HEK293 (cell line): Measurements from ENCODE around the gene NPAS2.

Experiments
- HOXD13 ChIP-seq: sonication (generic); formaldehyde crosslinking; IDR thresholded peaks from 2 replicates; pipeline ENCODE4 v1.8.0; 2022; ENCODE audit warnings: missing genetic modification reagents, borderline replicate concordance
- KLF16 ChIP-seq: fragments of 450-650 bp; formaldehyde crosslinking; IDR thresholded peaks from 2 replicates; pipeline ENCODE4 v1.5.1; 2017; ENCODE audit warnings: missing biosample characterization, missing genetic modification characterization
- MEIS1 ChIP-seq: sonication (generic); formaldehyde crosslinking; IDR thresholded peaks from 2 replicates; pipeline ENCODE4 v1.8.1; 2022; ENCODE audit warnings: missing genetic modification reagents, mild to moderate bottlenecking, borderline replicate concordance
- MYNN ChIP-seq: fragments of 450-650 bp; formaldehyde crosslinking; IDR thresholded peaks from 2 replicates; pipeline ENCODE4 v1.5.1; 2016; ENCODE audit warnings: missing biosample characterization, missing genetic modification characterization, borderline replicate concordance
- SP2 ChIP-seq: fragments of 450-650 bp; formaldehyde crosslinking; IDR thresholded peaks from 2 replicates; pipeline ENCODE4 v1.5.1; 2016; ENCODE audit warnings: missing biosample characterization, missing genetic modification characterization
- ZNF138 ChIP-seq: fragments of 450-650 bp; formaldehyde crosslinking; IDR thresholded peaks from 2 replicates; pipeline ENCODE4 v1.5.1; 2016; ENCODE audit warnings: missing biosample characterization, missing genetic modification characterization, borderline replicate concordance
- ZNF404 ChIP-seq: fragments of 450-650 bp; formaldehyde crosslinking; IDR thresholded peaks from 2 replicates; pipeline ENCODE4 v1.5.1; 2017; ENCODE audit warnings: missing biosample characterization, missing genetic modification characterization
- ZNF830 ChIP-seq: fragments of 450-650 bp; IDR thresholded peaks from 2 replicates; pipeline ENCODE4 v1.5.0; 2018; ENCODE audit warnings: missing biosample characterization, missing genetic modification characterization, low read depth, mild to moderate bottlenecking, moderate library complexity
- ZNF843 ChIP-seq: fragments of 450-650 bp; formaldehyde crosslinking; IDR thresholded peaks from 2 replicates; pipeline ENCODE4 v1.5.1; 2016; ENCODE audit warnings: missing biosample characterization, missing genetic modification characterization
- TF ChIP-seq, protein P1 (sequence below): fragments of 450-650 bp; formaldehyde crosslinking; IDR thresholded peaks from 2 replicates; pipeline ENCODE4 v1.5.1; 2017; ENCODE audit warnings: missing biosample characterization, missing genetic modification characterization
- TF ChIP-seq, protein P2 (sequence below): fragments of 450-650 bp; formaldehyde crosslinking; IDR thresholded peaks from 2 replicates; pipeline ENCODE4 v1.5.1; 2016; ENCODE audit warnings: missing biosample characterization, missing genetic modification characterization
- TF ChIP-seq, protein P3 (sequence below): fragments of 450-650 bp; formaldehyde crosslinking; IDR thresholded peaks from 2 replicates; pipeline ENCODE4 v1.5.1; 2016; ENCODE audit warnings: missing biosample characterization, missing genetic modification characterization
- TF ChIP-seq, protein P4 (sequence below): fragments of 450-650 bp; formaldehyde crosslinking; IDR thresholded peaks from 2 replicates; pipeline ENCODE4 v1.5.1; 2016; ENCODE audit warnings: missing biosample characterization, missing genetic modification characterization

DNA sequence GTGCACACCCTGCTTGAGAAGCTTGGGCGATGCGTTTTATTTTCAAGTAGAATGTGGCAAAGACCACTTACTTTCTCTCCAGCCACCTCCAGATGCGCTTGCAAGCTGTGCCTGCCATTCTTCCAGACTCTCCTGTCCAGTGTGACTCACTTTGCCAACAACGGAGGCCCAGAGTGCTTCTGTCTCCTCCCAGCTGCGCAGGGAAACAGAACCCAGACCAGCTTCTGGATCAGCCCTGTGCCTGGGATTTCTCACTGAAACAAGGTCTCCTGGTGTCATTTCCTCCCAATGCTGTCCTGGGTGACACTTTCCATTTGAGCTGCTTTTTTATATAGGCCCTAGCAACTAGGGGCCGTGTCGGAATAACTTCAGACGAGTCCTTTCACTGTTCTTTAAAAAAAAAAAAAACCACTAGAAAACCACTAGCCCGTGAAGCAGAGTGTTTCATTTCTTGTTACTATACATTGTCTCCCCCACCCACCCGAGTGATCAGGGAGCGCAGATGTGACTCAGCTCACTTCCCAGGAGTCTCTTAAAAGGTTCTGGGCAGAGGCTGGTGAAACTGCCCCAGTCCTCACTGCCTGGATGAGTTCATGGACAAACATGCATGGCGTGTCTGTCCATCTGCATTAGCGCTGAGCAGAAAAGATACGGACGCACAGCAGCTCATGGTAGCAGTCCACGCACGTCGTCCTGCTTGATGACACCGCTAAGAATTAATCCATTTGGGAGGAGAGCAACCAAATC is 156.9 kb downstream of the NPAS2 start:
- TF ChIP-seq, protein P1, sequence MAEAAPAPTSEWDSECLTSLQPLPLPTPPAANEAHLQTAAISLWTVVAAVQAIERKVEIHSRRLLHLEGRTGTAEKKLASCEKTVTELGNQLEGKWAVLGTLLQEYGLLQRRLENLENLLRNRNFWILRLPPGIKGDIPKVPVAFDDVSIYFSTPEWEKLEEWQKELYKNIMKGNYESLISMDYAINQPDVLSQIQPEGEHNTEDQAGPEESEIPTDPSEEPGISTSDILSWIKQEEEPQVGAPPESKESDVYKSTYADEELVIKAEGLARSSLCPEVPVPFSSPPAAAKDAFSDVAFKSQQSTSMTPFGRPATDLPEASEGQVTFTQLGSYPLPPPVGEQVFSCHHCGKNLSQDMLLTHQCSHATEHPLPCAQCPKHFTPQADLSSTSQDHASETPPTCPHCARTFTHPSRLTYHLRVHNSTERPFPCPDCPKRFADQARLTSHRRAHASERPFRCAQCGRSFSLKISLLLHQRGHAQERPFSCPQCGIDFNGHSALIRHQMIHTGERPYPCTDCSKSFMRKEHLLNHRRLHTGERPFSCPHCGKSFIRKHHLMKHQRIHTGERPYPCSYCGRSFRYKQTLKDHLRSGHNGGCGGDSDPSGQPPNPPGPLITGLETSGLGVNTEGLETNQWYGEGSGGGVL (tag by site-specific recombination) = no peak
- TF ChIP-seq, protein P2, sequence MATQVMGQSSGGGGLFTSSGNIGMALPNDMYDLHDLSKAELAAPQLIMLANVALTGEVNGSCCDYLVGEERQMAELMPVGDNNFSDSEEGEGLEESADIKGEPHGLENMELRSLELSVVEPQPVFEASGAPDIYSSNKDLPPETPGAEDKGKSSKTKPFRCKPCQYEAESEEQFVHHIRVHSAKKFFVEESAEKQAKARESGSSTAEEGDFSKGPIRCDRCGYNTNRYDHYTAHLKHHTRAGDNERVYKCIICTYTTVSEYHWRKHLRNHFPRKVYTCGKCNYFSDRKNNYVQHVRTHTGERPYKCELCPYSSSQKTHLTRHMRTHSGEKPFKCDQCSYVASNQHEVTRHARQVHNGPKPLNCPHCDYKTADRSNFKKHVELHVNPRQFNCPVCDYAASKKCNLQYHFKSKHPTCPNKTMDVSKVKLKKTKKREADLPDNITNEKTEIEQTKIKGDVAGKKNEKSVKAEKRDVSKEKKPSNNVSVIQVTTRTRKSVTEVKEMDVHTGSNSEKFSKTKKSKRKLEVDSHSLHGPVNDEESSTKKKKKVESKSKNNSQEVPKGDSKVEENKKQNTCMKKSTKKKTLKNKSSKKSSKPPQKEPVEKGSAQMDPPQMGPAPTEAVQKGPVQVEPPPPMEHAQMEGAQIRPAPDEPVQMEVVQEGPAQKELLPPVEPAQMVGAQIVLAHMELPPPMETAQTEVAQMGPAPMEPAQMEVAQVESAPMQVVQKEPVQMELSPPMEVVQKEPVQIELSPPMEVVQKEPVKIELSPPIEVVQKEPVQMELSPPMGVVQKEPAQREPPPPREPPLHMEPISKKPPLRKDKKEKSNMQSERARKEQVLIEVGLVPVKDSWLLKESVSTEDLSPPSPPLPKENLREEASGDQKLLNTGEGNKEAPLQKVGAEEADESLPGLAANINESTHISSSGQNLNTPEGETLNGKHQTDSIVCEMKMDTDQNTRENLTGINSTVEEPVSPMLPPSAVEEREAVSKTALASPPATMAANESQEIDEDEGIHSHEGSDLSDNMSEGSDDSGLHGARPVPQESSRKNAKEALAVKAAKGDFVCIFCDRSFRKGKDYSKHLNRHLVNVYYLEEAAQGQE (tag by site-specific recombination) = no peak
- no peak for TF ChIP-seq MEIS1 (CRISPR knock-in tag)
- TF ChIP-seq, protein P3, sequence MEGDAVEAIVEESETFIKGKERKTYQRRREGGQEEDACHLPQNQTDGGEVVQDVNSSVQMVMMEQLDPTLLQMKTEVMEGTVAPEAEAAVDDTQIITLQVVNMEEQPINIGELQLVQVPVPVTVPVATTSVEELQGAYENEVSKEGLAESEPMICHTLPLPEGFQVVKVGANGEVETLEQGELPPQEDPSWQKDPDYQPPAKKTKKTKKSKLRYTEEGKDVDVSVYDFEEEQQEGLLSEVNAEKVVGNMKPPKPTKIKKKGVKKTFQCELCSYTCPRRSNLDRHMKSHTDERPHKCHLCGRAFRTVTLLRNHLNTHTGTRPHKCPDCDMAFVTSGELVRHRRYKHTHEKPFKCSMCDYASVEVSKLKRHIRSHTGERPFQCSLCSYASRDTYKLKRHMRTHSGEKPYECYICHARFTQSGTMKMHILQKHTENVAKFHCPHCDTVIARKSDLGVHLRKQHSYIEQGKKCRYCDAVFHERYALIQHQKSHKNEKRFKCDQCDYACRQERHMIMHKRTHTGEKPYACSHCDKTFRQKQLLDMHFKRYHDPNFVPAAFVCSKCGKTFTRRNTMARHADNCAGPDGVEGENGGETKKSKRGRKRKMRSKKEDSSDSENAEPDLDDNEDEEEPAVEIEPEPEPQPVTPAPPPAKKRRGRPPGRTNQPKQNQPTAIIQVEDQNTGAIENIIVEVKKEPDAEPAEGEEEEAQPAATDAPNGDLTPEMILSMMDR (tag by site-specific recombination) = no peak
- TF ChIP-seq HOXD13 (CRISPR knock-in tag) = no peak
- TF ChIP-seq ZNF830 = no peak
- TF ChIP-seq, protein P4, sequence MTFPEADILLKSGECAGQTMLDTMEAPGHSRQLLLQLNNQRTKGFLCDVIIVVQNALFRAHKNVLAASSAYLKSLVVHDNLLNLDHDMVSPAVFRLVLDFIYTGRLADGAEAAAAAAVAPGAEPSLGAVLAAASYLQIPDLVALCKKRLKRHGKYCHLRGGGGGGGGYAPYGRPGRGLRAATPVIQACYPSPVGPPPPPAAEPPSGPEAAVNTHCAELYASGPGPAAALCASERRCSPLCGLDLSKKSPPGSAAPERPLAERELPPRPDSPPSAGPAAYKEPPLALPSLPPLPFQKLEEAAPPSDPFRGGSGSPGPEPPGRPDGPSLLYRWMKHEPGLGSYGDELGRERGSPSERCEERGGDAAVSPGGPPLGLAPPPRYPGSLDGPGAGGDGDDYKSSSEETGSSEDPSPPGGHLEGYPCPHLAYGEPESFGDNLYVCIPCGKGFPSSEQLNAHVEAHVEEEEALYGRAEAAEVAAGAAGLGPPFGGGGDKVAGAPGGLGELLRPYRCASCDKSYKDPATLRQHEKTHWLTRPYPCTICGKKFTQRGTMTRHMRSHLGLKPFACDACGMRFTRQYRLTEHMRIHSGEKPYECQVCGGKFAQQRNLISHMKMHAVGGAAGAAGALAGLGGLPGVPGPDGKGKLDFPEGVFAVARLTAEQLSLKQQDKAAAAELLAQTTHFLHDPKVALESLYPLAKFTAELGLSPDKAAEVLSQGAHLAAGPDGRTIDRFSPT = no peak
- no peak for TF ChIP-seq MYNN (tag by site-specific recombination)
- no peak for TF ChIP-seq KLF16 (tag by site-specific recombination)
- no peak for TF ChIP-seq SP2
- no peak for TF ChIP-seq ZNF404 (tag by site-specific recombination)
- TF ChIP-seq ZNF843 (tag by site-specific recombination) = no peak
- TF ChIP-seq ZNF138 (tag by site-specific recombination) = no peak
